ENCODE results near the gene NAALADL2.

The NAALADL2 gene

GRCh38 chr3:175288621-175289020 lies 429.5 kb downstream of the NAALADL2 start:
- H3K9me3 ChIP-seq (ENCODE audit: insufficient read depth, low read length) = no peaks in the 10 kb centered on the region
- no peak overlapping the region for H2AFZ ChIP-seq (ENCODE audit: low read depth, low read length, severe bottlenecking)
- no peak overlapping the region for H3K4me3 ChIP-seq (ENCODE audit: insufficient read depth, low read length, poor library complexity, severe bottlenecking)
- H3K79me2 ChIP-seq (ENCODE audit: insufficient read depth, low read length) = no peaks in the 10 kb centered on the region
- H3K27ac ChIP-seq (ENCODE audit: low read depth, low read length) = no peak overlapping the region
- no peak for TF ChIP-seq EZH2phosphoT487 (conservative IDR thresholded peaks at IDR 0.05; ENCODE audit: low read length)
- H3K9me2 ChIP-seq (replicated peaks; ENCODE audit: insufficient read depth, low read length) = no peaks in the 10 kb centered on the region
- H4K20me1 ChIP-seq (ENCODE audit: low read depth, low read length) = no peaks in the 10 kb centered on the region
- H3K9ac ChIP-seq (ENCODE audit: low read length) = no peak overlapping the region
- H3K27me3 ChIP-seq (ENCODE audit: low read length) = no peaks in the 10 kb centered on the region
- H3K4me2 ChIP-seq (ENCODE audit: low read depth, low read length, poor library complexity, severe bottlenecking) = no peak overlapping the region
- H3K36me3 ChIP-seq (ENCODE audit: low read length) = no peaks in the 10 kb centered on the region
- H3F3A ChIP-seq (ENCODE audit: insufficient read depth) = no peaks in the 10 kb centered on the region

GRCh38 chr3:175294793-175295192 lies 435.7 kb downstream of the NAALADL2 start:
- Histone ChIP-seq H3K27ac (ENCODE audit: low read depth, low read length) (no peak overlapping the region), H3K27me3 (ENCODE audit: low read length) (no peaks in the 10 kb centered on the region), H3F3A (ENCODE audit: insufficient read depth) (no peaks in the 10 kb centered on the region), H3K4me2 (ENCODE audit: low read depth, low read length, poor library complexity, severe bottlenecking) (no peak overlapping the region), H3K9ac (ENCODE audit: low read length) (no peak overlapping the region), H2AFZ (ENCODE audit: low read depth, low read length, severe bottlenecking) (no peak overlapping the region), H3K9me3 (ENCODE audit: insufficient read depth, low read length) (no peaks in the 10 kb centered on the region), H3K4me3 (ENCODE audit: insufficient read depth, low read length, poor library complexity, severe bottlenecking) (no peak overlapping the region), H3K9me2 (replicated peaks; ENCODE audit: insufficient read depth, low read length) (no peaks in the 10 kb centered on the region), H4K20me1 (ENCODE audit: low read depth, low read length) (no peaks in the 10 kb centered on the region), H3K36me3 (ENCODE audit: low read length) (no peaks in the 10 kb centered on the region), H3K79me2 (ENCODE audit: insufficient read depth, low read length) (no peaks in the 10 kb centered on the region)
- TF ChIP-seq EZH2phosphoT487 (conservative IDR thresholded peaks at IDR 0.05; ENCODE audit: low read length) (no peak), CTCF (IDR thresholded peaks at IDR 0.05; ENCODE audit: insufficient read depth, low read length, poor library complexity, severe bottlenecking) (no peak)

- H4K20me1 ChIP-seq (ENCODE audit: low read depth, low read length) = no peaks in the 10 kb centered on the region
- no peaks in the 10 kb centered on the region for H3F3A ChIP-seq (ENCODE audit: insufficient read depth)
- TF ChIP-seq EZH2phosphoT487 (conservative IDR thresholded peaks at IDR 0.05; ENCODE audit: low read length) (no peak), CTCF (IDR thresholded peaks at IDR 0.05; ENCODE audit: insufficient read depth, low read length, poor library complexity, severe bottlenecking) (no peak)
- H3K27me3 ChIP-seq (ENCODE audit: low read length) = no peaks in the 10 kb centered on the region
- no peaks in the 10 kb centered on the region for H3K36me3 ChIP-seq (ENCODE audit: low read length)
- H3K4me3 ChIP-seq (ENCODE audit: insufficient read depth, low read length, poor library complexity, severe bottlenecking) = no peak overlapping the region
- no peaks in the 10 kb centered on the region for H3K9me2 ChIP-seq (replicated peaks; ENCODE audit: insufficient read depth, low read length)
- no peaks in the 10 kb centered on the region for H3K79me2 ChIP-seq (ENCODE audit: insufficient read depth, low read length)
- no peak overlapping the region for H3K9ac ChIP-seq (ENCODE audit: low read length)
- H3K9me3 ChIP-seq (ENCODE audit: insufficient read depth, low read length) = no peaks in the 10 kb centered on the region
- H3K4me2 ChIP-seq (ENCODE audit: low read depth, low read length, poor library complexity, severe bottlenecking) = no peak overlapping the region
- no peak overlapping the region for H2AFZ ChIP-seq (ENCODE audit: low read depth, low read length, severe bottlenecking)
- H3K27ac ChIP-seq (ENCODE audit: low read depth, low read length) = no peak overlapping the region
Measured at GRCh38 chr3:175295248-175296130, 436.4 kb downstream of the NAALADL2 start.

- Histone ChIP-seq H3K9ac (ENCODE audit: low read length) (no peak overlapping the region), H3K9me3 (ENCODE audit: insufficient read depth, low read length) (no peaks in the 10 kb centered on the region), H3K36me3 (ENCODE audit: low read length) (no peaks in the 10 kb centered on the region), H3K79me2 (ENCODE audit: insufficient read depth, low read length) (no peaks in the 10 kb centered on the region), H3K27ac (ENCODE audit: low read depth, low read length) (no peak overlapping the region), H3K4me3 (ENCODE audit: insufficient read depth, low read length, poor library complexity, severe bottlenecking) (no peak overlapping the region), H3K9me2 (replicated peaks; ENCODE audit: insufficient read depth, low read length) (no peaks in the 10 kb centered on the region), H2AFZ (ENCODE audit: low read depth, low read length, severe bottlenecking) (no peak overlapping the region), H3K4me2 (ENCODE audit: low read depth, low read length, poor library complexity, severe bottlenecking) (no peak overlapping the region), H3F3A (ENCODE audit: insufficient read depth) (no peaks in the 10 kb centered on the region), H3K27me3 (ENCODE audit: low read length) (no peaks in the 10 kb centered on the region), H4K20me1 (ENCODE audit: low read depth, low read length) (no peaks in the 10 kb centered on the region)
- no peak for TF ChIP-seq EZH2phosphoT487 (conservative IDR thresholded peaks at IDR 0.05; ENCODE audit: low read length)
- no peak for TF ChIP-seq CTCF (IDR thresholded peaks at IDR 0.05; ENCODE audit: insufficient read depth, low read length, poor library complexity, severe bottlenecking)
Measured at GRCh38 chr3:175297216-175297615, 438.1 kb downstream of the NAALADL2 start.
